Smooth muscle cell (in vitro differentiated cells): ENCODE results near the gene STXBP6. TPM values are rescaled to one million over a fixed set of nuclear protein-coding genes. Genes with fewer than 3 reads are reported as not detected.

Source experiments
- DNase-seq: peaks from one replicate; lab custom pipeline; 2025; ENCODE audit not compliant: unreplicated experiment; lab: John Stamatoyannopoulos, UW
- H2AFZ ChIP-seq: fragments of 200-600 bp; sonication (generic); 2 replicates; pipeline ENCODE4 v1.6.0; 2016; ENCODE audit warnings: antibody characterized with exemption, low read depth, mild to moderate bottlenecking
- H3F3A ChIP-seq: fragments of 200-600 bp; sonication (generic); 2 replicates; pipeline ENCODE4 v1.6.0; 2017; ENCODE audit warnings: antibody characterized with exemption, low read depth
- H3K27ac ChIP-seq: fragments of 200-600 bp; sonication (generic); 2 replicates; pipeline ENCODE4 v1.5.1; 2016; ENCODE audit warnings: low read depth, mild to moderate bottlenecking
- H3K27me3 ChIP-seq: fragments of 200-600 bp; sonication (generic); 2 replicates; pipeline ENCODE4 v1.6.1; 2016; ENCODE audit warnings: low read depth, mild to moderate bottlenecking
- H3K36me3 ChIP-seq: fragments of 200-600 bp; sonication (generic); 2 replicates; pipeline ENCODE4 v1.5.1; 2016; ENCODE audit warnings: low read depth
- H3K4me1 ChIP-seq: fragments of 200-600 bp; sonication (generic); 2 replicates; pipeline ENCODE4 v1.5.1; 2016; ENCODE audit warnings: low read depth
- H3K4me2 ChIP-seq: fragments of 200-600 bp; sonication (generic); 2 replicates; pipeline ENCODE4 v1.6.0; 2016; ENCODE audit warnings: mild to moderate bottlenecking
- H3K4me3 ChIP-seq: fragments of 200-600 bp; sonication (generic); 2 replicates; pipeline ENCODE4 v1.5.1; 2016; ENCODE audit warnings: mild to moderate bottlenecking
- H3K79me2 ChIP-seq: fragments of 200-600 bp; sonication (generic); 2 replicates; pipeline ENCODE4 v1.6.0; 2016; ENCODE audit warnings: low read depth, mild to moderate bottlenecking
- H3K9ac ChIP-seq: fragments of 200-600 bp; sonication (generic); 2 replicates; pipeline ENCODE4 v1.6.0; 2016; ENCODE audit warnings: low read depth
- H3K9me3 ChIP-seq: fragments of 200-600 bp; sonication (generic); replicated peaks from 2 replicates; pipeline ENCODE4 v1.5.1; 2016; ENCODE audit warnings: low read depth
- H4K20me1 ChIP-seq: fragments of 200-600 bp; sonication (generic); 2 replicates; pipeline ENCODE4 v1.6.0; 2016; ENCODE audit warnings: low read depth
- CTCF ChIP-seq: fragments of 200-600 bp; sonication (generic); IDR thresholded peaks from 2 replicates; pipeline ENCODE4 v1.5.1; 2017; ENCODE audit warnings: borderline replicate concordance, mild to moderate bottlenecking, antibody characterized with exemption; ENCODE audit not compliant: insufficient read depth, poor library complexity, severe bottlenecking
- WGBS: methylation state at CpG from one replicate; pipeline ENCODE4 v1.1.7; 2016; ENCODE audit warnings: low lambda C conversion rate; 5-methylcytosine and 5-hydroxymethylcytosine counted together
- polyA plus RNA-seq: library from polyadenylated mRNA; unstranded; fragments of >200 nt; fragmentation: Nextera tagmentation; extraction: Ambion mirVana; gene quantifications from 2 replicates; pipeline ENCODE4 v1.2.1, GENCODE V29; 2016
- total RNA-seq: library from RNA; depleted of rRNA; stranded (reverse); fragments of >200 nt; gene quantifications from 2 replicates; pipeline ENCODE4 v1.2.3, GENCODE V29; 2014

STXBP6 gene
- total and polyA plus RNA-seq, 2 experiments from 2014 or later: 144 to 170 TPM

- no peak overlapping the region for H3K4me2 ChIP-seq
- H3K36me3 ChIP-seq: no peaks in the 10 kb centered on the region
- 98% methylated on average over 2 of the region's 2 CpGs for WGBS
- H4K20me1 ChIP-seq: peaks cover 96% of the 10 kb centered on the region
- peaks cover 3% of the 10 kb centered on the region for H3F3A ChIP-seq
- no peak overlapping the region for H2AFZ ChIP-seq
- no peaks in the 10 kb centered on the region for H3K4me1 ChIP-seq
- H3K27me3 ChIP-seq: no peaks in the 10 kb centered on the region
- H3K79me2 ChIP-seq: peaks cover 94% of the 10 kb centered on the region
- no peak for TF ChIP-seq CTCF
- H3K27ac ChIP-seq: no peak overlapping the region
- H3K9ac ChIP-seq: no peak overlapping the region
- H3K9me3 ChIP-seq: no peaks in the 10 kb centered on the region
- no peak for DNase-seq
- no peak overlapping the region for H3K4me3 ChIP-seq
Measured at GRCh38 chr14:24868389-24868788, 181.6 kb downstream of the STXBP6 start.

GRCh38 chr14:24866067-24866639 lies 183.8 kb downstream of the STXBP6 start:
- WGBS: 89% methylated on average over 1 of the region's 1 CpG
- no peak for DNase-seq

GRCh38 chr14:24863968-24864684 lies 185.8 kb downstream of the STXBP6 start:
- H3K9ac ChIP-seq: no peak overlapping the region

More at GRCh38 chr14:24866067-24866639, 183.8 kb downstream of the STXBP6 start:
- Histone ChIP-seq H3K27me3 (no peaks in the 10 kb centered on the region), H3K4me2 (no peak overlapping the region), H3K36me3 (no peaks in the 10 kb centered on the region), H4K20me1 (peaks cover 97% of the 10 kb centered on the region), H3K9ac (no peak overlapping the region), H3K27ac (no peak overlapping the region), H3F3A (no peaks in the 10 kb centered on the region), H3K4me1 (no peaks in the 10 kb centered on the region), H3K9me3 (no peaks in the 10 kb centered on the region), H3K4me3 (no peak overlapping the region), H3K79me2 (peaks cover 90% of the 10 kb centered on the region), H2AFZ (no peak overlapping the region)
- TF ChIP-seq CTCF: no peak

More at GRCh38 chr14:24863968-24864684, 185.8 kb downstream of the STXBP6 start:
- Histone ChIP-seq H4K20me1 (peaks cover 97% of the 10 kb centered on the region), H3K4me2 (no peak overlapping the region), H3K79me2 (peaks cover 84% of the 10 kb centered on the region), H3K4me3 (no peak overlapping the region), H2AFZ (no peak overlapping the region), H3F3A (no peaks in the 10 kb centered on the region), H3K36me3 (no peaks in the 10 kb centered on the region), H3K4me1 (no peaks in the 10 kb centered on the region), H3K9me3 (no peaks in the 10 kb centered on the region), H3K27me3 (no peaks in the 10 kb centered on the region), H3K27ac (no peak overlapping the region)
- 90% methylated on average over 7 of the region's 7 CpGs for WGBS
- TF ChIP-seq CTCF: no peak
- DNase-seq: no peak
